ENCODE results near the gene WDFY4. TPM values are rescaled to one million over a fixed set of nuclear protein-coding genes. Genes with fewer than 3 reads are reported as not detected.

The WDFY4 gene
- total RNA-seq, 1 experiment from 2014 or later = 0.22 TPM

- POLR2A ChIA-PET = no interaction called here
- no peak for ATAC-seq
- H3K4me2 ChIP-seq (ENCODE audit: low read length) = no peak overlapping the region
- no peak for DNase-seq (ENCODE audit: low read depth, low spot score)
- H3K9me2 ChIP-seq (ENCODE audit: insufficient read depth) = no peaks in the 10 kb centered on the region
- CTCF ChIA-PET = no interaction called here
- RAD21 ChIA-PET (ENCODE audit: low non-redundant PET in 1 of 2, low total read pairs in 2 of 2, uncharacterized antibody in 2 of 2, unreplicated experiment in 2 of 2) = no interaction called here
- no peak overlapping the region for H2AFZ ChIP-seq (ENCODE audit: low read depth, low read length, poor library complexity, severe bottlenecking)
- no peak overlapping the region for H3K9ac ChIP-seq (ENCODE audit: low read length)
- no peaks in the 10 kb centered on the region for H4K20me1 ChIP-seq (ENCODE audit: insufficient read depth)
- no peak for TF ChIP-seq SIN3A (IDR thresholded peaks at IDR 0.05; ENCODE audit: low read depth)
- TF ChIP-seq SP1 (IDR thresholded peaks at IDR 0.05; ENCODE audit: low read depth) = no peak
- no peak for TF ChIP-seq REST (IDR thresholded peaks at IDR 0.05; ENCODE audit: low read depth)
- no peak for TF ChIP-seq MAX (IDR thresholded peaks at IDR 0.05)
- no peak for TF ChIP-seq ATF3 (IDR thresholded peaks at IDR 0.05)
- TF ChIP-seq ZFX (IDR thresholded peaks at IDR 0.05) = no peak
- no peaks in the 10 kb centered on the region for H3K36me3 ChIP-seq (ENCODE audit: control insufficient read depth in 1 of 2, insufficient read depth in 2 of 2, low read length in 2 of 2)
- H3K4me3 ChIP-seq (replicated peaks in 1 of 2; ENCODE audit: low read depth in 1 of 2, low read length in 2 of 2) = no peak overlapping the region
- intact Hi-C loops (cut with micrococcal nuclease) = no loop called here
- BruUV-seq (replicated peaks) = no TSS peak
- H3K27ac ChIP-seq (ENCODE audit: low read depth, low read length) = no peak overlapping the region
- H3K9me3 ChIP-seq (ENCODE audit: control insufficient read depth in 1 of 2, insufficient read depth in 1 of 2, low read depth in 1 of 2, low read length in 2 of 2) = no peaks in the 10 kb centered on the region
- no peaks in the 10 kb centered on the region for H3K4me1 ChIP-seq (ENCODE audit: control insufficient read depth in 1 of 2, insufficient read depth in 2 of 2, low read length in 2 of 2)
- no peaks in the 10 kb centered on the region for H3K79me2 ChIP-seq (ENCODE audit: insufficient read depth, low read length)
- H3K27me3 ChIP-seq (ENCODE audit: insufficient read depth, low read length) = peaks cover 9% of the 10 kb centered on the region; the same call in 1 of the 2 replicates
Observed at GRCh38 chr10:48684463-48684791, 246 bp upstream of the WDFY4 start.

GRCh38 chr10:48685731-48686130, 1.1 kb downstream of the WDFY4 start:
- H3K4me1 ChIP-seq (ENCODE audit: control insufficient read depth in 1 of 2, insufficient read depth in 2 of 2, low read length in 2 of 2) = no peaks in the 10 kb centered on the region
- no TSS peak for BruUV-seq (replicated peaks)
- ChIA-PET RAD21 (ENCODE audit: low non-redundant PET in 1 of 2, low total read pairs in 2 of 2, uncharacterized antibody in 2 of 2, unreplicated experiment in 2 of 2) (no interaction called here), CTCF (no interaction called here), POLR2A (no interaction called here)
- DNase-seq (ENCODE audit: low read depth, low spot score) (no peak), ATAC-seq (no peak)
- H3K4me2 ChIP-seq (ENCODE audit: low read length) = no peak overlapping the region
- intact Hi-C loops (cut with micrococcal nuclease) = no loop called here
- no peak overlapping the region for H3K9ac ChIP-seq (ENCODE audit: low read length)
- H3K9me3 ChIP-seq (ENCODE audit: control insufficient read depth in 1 of 2, insufficient read depth in 1 of 2, low read depth in 1 of 2, low read length in 2 of 2) = no peaks in the 10 kb centered on the region
- no peak overlapping the region for H3K27ac ChIP-seq (ENCODE audit: low read depth, low read length)
- H4K20me1 ChIP-seq (ENCODE audit: insufficient read depth) = no peaks in the 10 kb centered on the region
- H3K79me2 ChIP-seq (ENCODE audit: insufficient read depth, low read length) = no peaks in the 10 kb centered on the region
- peaks cover 9% of the 10 kb centered on the region; the same call in 1 of the 2 replicates for H3K27me3 ChIP-seq (ENCODE audit: insufficient read depth, low read length)
- no peaks in the 10 kb centered on the region for H3K9me2 ChIP-seq (ENCODE audit: insufficient read depth)
- no peak overlapping the region for H3K4me3 ChIP-seq (replicated peaks in 1 of 2; ENCODE audit: low read depth in 1 of 2, low read length in 2 of 2)
- H2AFZ ChIP-seq (ENCODE audit: low read depth, low read length, poor library complexity, severe bottlenecking) = no peak overlapping the region
- no peaks in the 10 kb centered on the region for H3K36me3 ChIP-seq (ENCODE audit: control insufficient read depth in 1 of 2, insufficient read depth in 2 of 2, low read length in 2 of 2)
- TF ChIP-seq CEBPB (IDR thresholded peaks at IDR 0.05; ENCODE audit: low read depth) (no peak), RAD21 (IDR thresholded peaks at IDR 0.05; ENCODE audit: low read depth) (no peak), REST (IDR thresholded peaks at IDR 0.05; ENCODE audit: low read depth) (no peak), CTCF (IDR thresholded peaks at IDR 0.05 in 2 of 3, conservative IDR thresholded peaks at IDR 0.05 in 1 of 3; ENCODE audit: borderline replicate concordance in 1 of 3, insufficient read depth in 1 of 3, low read depth in 2 of 3, low read length in 2 of 3) (no peak), SP1 (IDR thresholded peaks at IDR 0.05; ENCODE audit: low read depth) (no peak), CBX3 (IDR thresholded peaks at IDR 0.05; ENCODE audit: low read depth) (no peak), EGR1 (IDR thresholded peaks at IDR 0.05; ENCODE audit: low read depth) (no peak), EZH2 (IDR thresholded peaks at IDR 0.05) (no peak), JUND (IDR thresholded peaks at IDR 0.05) (no peak)
